Right renal pelvis (tissue), 4 donors: ENCODE results near the gene ATP2B2. TPM values are rescaled to one million over a fixed set of nuclear protein-coding genes. Genes with fewer than 3 reads are reported as not detected.

ENCODE experiments used
- DNase-seq, 4 donors: peaks; one replicate each; pipeline ENCODE4 v3.0.0-alpha.2; 2013; ENCODE audit warnings: low read depth in 4 of 4, low spot score in 3 of 4, missing footprints in 1 of 4
- polyA plus RNA-seq, 4 donors: library from polyadenylated mRNA; unstranded; fragments of 120-200 nt; gene quantifications; one replicate each; pipeline ENCODE4 v1.2.1, GENCODE V29; 2013; ENCODE audit not compliant: insufficient read length in 4 of 4

ATP2B2 gene
- polyA plus RNA-seq, 4 donors: 0.38 to 0.51 (median 0.41) TPM

- DNase-seq: no peak
Measured at GRCh38 chr3:10352146-10352911, 153.1 kb downstream of the ATP2B2 start.

GRCh38 chr3:10351013-10351735 lies 154.2 kb downstream of the ATP2B2 start:
- DNase-seq: no peak

DNA sequence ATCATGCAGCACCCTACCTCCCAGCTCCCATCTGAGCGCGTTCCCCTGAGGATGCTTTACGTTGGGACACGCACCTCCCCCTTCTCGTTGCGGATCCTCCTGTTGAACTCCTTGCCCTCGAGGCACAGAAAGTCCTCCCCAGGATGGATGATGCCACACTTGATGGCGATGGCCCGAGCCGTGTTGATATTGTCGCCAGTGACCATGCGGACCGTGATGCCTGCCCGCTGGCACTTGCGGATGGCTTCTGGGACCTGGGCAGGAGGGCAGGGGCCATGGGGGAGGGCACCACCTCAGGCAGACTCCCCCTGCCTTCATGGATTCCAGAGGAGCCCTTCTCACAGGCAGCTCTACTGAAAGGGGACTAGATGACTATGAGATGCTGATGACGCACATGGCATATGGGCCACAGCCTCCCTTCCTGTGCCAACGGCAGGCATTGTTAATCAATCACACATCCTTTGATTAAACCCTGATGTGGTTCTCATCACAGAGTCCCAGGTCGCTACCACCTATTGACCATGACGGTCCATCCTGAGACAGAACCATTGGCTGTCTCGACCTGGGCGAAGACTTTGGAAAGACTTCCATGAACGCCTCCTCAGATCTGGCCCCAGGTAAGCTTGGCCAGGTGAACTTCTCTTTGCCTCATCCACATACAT lies 154.9 kb downstream of the ATP2B2 start:
- no peak for DNase-seq

DNA sequence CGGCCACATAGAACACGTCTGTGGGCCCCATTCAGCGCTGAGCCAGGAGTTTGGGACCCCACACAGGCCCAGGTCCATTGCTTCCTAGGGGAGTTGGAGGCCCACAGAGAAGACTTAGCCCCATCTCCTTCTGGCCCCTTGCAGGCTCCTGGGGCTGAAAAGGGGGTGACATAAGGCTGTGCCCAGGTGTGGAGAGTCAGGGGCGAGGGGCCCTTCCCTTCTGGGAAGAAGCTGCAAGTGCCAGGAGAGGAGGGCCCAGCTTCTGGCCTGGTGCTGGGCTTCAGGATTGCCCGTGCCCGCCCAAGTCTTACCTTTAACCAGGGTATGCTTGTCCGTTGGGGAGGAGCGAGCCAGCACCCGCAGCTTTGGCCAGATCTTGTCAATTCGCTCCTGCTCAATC lies 155.6 kb downstream of the ATP2B2 start:
- DNase-seq: no peak

- DNase-seq: no peak
Measured at GRCh38 chr3:10348404-10348721, 157.0 kb downstream of the ATP2B2 start.

GRCh38 chr3:10347648-10348403 lies 157.6 kb downstream of the ATP2B2 start:
- DNase-seq: no peak

- DNase-seq: no peak
Measured at GRCh38 chr3:10345911-10346310, 159.5 kb downstream of the ATP2B2 start.

GRCh38 chr3:10344944-10345575 lies 160.3 kb downstream of the ATP2B2 start:
- DNase-seq: no peak

GRCh38 chr3:10344147-10344943 lies 161.0 kb downstream of the ATP2B2 start:
- DNase-seq: peak in 1 of 4 donors; percentile 35

DNA sequence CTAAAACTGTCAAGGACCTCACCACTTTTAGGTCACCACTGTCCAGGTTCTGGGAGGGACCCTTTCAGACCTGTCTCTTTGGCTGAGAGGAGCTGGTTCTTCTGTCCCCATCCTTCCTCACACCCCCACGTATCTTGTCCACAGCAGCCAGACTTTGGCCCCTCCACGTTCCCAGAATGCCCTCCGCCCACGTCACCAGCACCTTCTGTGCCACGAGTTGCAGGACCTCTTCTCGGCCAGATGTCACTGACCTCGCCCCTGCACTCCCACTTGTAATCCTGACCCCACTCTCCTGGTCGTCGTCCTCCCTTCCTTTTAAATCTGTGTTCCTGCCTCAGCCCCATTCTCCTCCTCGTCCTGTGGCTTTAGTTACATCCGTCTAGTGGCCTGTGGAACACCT lies 161.9 kb downstream of the ATP2B2 start:
- DNase-seq: no peak

DNA sequence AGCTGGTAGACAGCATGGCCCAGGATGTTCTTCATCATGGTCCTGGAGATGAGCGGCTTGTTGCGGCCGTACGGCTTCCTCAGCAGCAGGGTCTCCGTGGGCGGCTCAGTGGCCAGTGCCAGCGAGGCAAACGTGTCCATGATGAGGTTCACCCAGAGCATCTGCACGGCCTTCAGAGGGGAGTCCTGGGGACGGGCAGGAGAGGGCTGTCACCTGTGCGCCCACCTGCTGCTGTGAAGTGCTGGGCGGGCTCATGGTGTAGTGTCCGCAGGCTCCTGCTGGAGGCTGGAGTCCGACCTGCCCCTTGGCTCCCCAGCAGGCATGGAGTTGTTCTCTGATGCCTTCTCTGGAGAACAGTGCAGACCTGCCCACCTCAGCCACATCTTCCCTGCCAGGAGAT lies 162.6 kb downstream of the ATP2B2 start:
- DNase-seq: no peak

- no peak for DNase-seq
Measured at GRCh38 chr3:10341901-10342398, 163.4 kb downstream of the ATP2B2 start.

DNA sequence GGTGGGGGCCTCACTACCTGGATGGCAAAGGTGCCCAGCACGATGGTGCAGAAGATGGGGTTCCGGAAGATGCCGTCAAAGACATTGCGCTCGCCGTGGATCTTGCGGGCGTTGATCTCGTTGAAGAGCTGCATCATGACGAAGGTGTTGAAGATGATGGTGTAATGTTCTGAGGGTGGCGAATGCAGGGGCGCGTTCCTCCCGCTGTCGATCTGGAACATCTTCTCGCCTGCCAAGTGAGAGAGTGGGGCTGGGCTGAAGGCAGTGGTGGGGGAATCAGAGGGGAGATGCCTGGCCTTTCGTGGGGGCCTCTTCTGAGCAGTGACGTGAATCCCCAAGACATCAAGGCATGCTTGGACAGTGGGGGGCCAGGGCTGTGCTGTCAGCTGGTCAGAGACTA lies 164.9 kb downstream of the ATP2B2 start:
- DNase-seq: no peak

DNA sequence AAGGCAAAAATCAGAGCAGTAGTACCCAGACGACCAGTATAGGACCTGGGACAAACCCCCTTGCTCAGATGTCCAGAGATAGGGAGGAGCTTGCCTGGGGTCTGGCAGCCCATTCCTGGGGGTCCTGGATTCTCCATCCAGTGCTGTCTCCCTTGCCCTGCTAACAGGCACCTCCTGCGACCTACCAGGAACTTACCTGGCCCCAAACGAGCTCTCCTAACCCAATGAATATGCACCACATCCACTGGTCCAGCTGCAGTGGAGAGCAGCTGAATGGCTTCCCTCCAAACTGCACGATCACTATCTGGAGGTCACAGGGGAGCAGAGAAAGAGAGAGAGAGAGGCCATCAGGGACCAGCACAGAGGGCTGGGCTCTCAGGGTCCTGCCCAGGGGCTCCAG lies 165.3 kb downstream of the ATP2B2 start:
- no peak for DNase-seq

GRCh38 chr3:10339376-10339955 lies 165.9 kb downstream of the ATP2B2 start:
- DNase-seq: no peak

GRCh38 chr3:10338591-10339353 lies 166.6 kb downstream of the ATP2B2 start:
- no peak for DNase-seq

- no peak for DNase-seq
Measured at GRCh38 chr3:10338164-10338470, 167.3 kb downstream of the ATP2B2 start.

DNA sequence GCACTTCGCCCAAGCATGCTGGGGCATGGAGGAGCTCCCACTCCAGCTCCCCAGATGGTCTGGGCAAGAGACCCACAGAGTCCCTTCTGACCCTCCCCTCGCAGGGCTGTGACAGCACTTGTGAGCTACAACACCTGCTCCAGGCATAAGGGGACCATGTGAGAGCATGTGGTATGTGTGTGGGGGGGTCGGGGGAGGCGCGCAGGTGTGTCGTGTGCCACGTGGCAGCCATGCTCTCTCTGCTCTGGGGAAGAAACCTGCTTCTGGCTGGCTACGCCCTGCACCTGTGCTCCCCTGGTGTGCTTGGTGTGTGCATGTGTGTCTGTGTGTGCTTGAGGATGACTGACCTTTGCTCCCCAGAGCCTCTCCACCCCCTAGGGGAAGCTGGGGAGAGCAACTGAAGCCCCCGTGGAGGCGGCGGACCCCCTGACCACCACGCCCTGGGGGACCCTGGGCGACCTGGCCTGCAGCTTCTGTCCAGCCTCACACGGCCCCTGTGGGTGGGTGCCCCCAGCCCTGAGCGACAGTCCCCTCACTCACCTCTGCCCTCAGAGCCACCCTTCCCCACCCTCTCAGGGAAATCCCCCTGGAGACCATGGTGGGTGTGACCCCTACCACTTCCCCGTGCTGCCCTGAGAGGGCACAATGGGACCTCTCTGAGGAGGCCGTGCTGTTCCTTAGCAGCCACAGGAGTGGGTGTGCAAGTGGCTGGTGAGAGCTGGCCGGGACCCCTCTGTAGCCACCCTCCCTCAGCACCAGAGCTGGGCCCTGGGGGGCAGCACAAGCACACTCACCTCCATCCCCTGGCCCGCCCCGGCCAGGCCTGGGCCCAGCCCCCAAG lies 167.8 kb downstream of the ATP2B2 start:
- no peak for DNase-seq
